Right atrium auricular region (tissue), 2 donors: Measurements from ENCODE around the gene NANOS3. TPM values are rescaled to one million over a fixed set of nuclear protein-coding genes. Genes with fewer than 3 reads are reported as not detected.

Source experiments
- DNase-seq: peaks from one replicate; pipeline ENCODE4 v3.0.0-alpha.2; 2019; ENCODE audit warnings: low spot score
- H3K27ac ChIP-seq, 2 donors: fragments of 200-600 bp; sonication (generic); 1 replicate in 1 of 2; 2 replicates in 1 of 2; pipeline ENCODE4 v1.5.1; 2016 to 2019
- H3K27me3 ChIP-seq, 2 donors: fragments of 200-600 bp; sonication (generic); one replicate each; pipeline versions ENCODE4 v1.5.1 to v1.6.0; 2017 to 2019
- H3K36me3 ChIP-seq: fragments of 200-600 bp; sonication (generic); one replicate; pipeline ENCODE4 v1.5.1; 2016
- H3K4me1 ChIP-seq, 2 donors: fragments of 200-600 bp; sonication (generic); one replicate each; pipeline versions ENCODE4 v1.5.1 to v1.6.0; 2017 to 2019
- H3K4me3 ChIP-seq, 2 donors: fragments of 200-600 bp; sonication (generic); 1 replicate in 1 of 2; 2 replicates in 1 of 2; pipeline ENCODE4 v1.5.1; 2017 to 2019; ENCODE audit warnings: mild to moderate bottlenecking in 1 of 2, moderate library complexity in 1 of 2
- H3K9me3 ChIP-seq, 2 donors: fragments of 200-600 bp; sonication (generic); one replicate each; pipeline ENCODE4 v1.5.1; 2019
- total RNA-seq, 2 donors: library from RNA; depleted of rRNA; stranded (reverse); fragments of >200 nt; gene quantifications; one replicate each; pipeline ENCODE4 v1.1.0, GENCODE V29; 2016
- TF ChIP-seq, protein P1 (sequence below), 2 donors: fragments of 200-600 bp; sonication (generic); IDR thresholded peaks; one replicate each; pipeline ENCODE4 v1.5.1; 2019; ENCODE audit warnings: antibody characterized with exemption in 2 of 2

The NANOS3 gene
- total RNA-seq, 2 donors from 2014 or later: not detected

DNA sequence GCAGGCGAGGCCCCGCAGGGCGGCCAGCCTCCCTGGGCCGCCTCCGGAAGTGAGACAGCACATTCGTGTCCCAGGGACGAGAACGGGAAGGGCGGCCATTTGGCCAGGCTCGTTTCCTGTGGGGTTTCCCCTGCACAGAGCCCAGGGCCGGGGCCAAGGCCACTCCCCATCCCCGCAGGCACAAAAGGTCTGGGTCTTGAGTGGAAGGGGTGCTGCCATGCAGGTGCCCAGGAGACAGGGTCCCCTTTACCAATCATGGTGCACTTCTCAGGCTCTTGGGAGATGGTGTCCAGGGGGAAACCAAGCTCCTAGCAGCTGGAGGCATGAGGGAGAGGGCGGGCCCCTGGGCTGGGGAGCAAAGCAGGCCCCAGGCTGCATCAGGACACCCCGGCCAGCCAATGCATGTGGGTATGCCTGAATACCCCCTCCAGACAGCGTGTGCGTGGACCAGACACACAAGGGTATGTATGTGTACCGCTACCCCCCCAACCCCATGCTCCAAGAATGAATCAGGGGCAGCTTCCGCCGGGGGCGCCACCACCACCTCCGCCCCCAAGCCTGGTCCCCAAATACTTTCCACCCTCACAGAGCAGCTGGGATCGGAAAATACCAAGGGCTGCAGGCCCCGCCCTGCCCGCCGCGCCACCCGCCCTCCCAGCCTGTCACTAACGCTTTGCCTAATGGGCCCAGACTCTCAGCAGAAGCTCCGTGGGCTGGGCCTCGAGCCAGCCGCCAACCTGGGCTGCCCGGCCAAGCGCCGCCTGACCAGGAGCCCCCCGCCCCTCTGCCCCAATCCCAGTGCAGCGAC lies 37.6 kb upstream of the NANOS3 start:
- Histone ChIP-seq H3K4me1 (peaks cover 0 to 83% of the 10 kb centered on the region in 2 donors), H3K27me3 (no peaks in the 10 kb centered on the region), H3K36me3 (peaks cover 45% of the 10 kb centered on the region), H3K9me3 (no peaks in the 10 kb centered on the region), H3K27ac (peak overlapping the region; percentile 98 to 100), H3K4me3 (peak overlapping the region; percentile 99 to 100)
- DNase-seq: peak; percentile 96
- TF ChIP-seq, protein P1, sequence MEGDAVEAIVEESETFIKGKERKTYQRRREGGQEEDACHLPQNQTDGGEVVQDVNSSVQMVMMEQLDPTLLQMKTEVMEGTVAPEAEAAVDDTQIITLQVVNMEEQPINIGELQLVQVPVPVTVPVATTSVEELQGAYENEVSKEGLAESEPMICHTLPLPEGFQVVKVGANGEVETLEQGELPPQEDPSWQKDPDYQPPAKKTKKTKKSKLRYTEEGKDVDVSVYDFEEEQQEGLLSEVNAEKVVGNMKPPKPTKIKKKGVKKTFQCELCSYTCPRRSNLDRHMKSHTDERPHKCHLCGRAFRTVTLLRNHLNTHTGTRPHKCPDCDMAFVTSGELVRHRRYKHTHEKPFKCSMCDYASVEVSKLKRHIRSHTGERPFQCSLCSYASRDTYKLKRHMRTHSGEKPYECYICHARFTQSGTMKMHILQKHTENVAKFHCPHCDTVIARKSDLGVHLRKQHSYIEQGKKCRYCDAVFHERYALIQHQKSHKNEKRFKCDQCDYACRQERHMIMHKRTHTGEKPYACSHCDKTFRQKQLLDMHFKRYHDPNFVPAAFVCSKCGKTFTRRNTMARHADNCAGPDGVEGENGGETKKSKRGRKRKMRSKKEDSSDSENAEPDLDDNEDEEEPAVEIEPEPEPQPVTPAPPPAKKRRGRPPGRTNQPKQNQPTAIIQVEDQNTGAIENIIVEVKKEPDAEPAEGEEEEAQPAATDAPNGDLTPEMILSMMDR (IDR thresholded peaks at IDR 0.05): peak in 1 of 2 donors; percentile 11

DNA sequence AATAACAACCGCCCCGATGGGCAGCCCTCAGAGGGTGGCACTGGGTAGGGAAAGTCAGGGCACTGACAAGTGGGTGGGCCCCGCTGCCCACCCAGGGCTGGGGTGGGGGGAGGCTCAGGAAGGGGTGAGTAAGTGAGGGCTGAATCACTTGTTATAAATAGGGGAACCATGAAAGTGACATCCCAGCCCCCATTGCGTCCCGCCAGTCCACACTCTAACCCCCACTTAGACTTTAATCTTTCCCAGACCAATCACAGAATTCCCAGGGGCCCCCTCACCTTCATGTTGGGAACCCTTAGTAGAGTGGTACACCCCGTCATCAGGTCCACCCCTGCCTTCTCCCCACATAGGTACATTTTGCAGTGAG lies 37.0 kb upstream of the NANOS3 start:
- Histone ChIP-seq H3K27ac (peak overlapping the region; percentile 98 to 100), H3K36me3 (peaks cover 39% of the 10 kb centered on the region), H3K4me1 (peaks cover 0 to 78% of the 10 kb centered on the region in 2 donors), H3K4me3 (peak overlapping the region; percentile 99 to 100), H3K27me3 (no peaks in the 10 kb centered on the region), H3K9me3 (no peaks in the 10 kb centered on the region)
- DNase-seq: no peak
- TF ChIP-seq, protein P1 (IDR thresholded peaks at IDR 0.05): no peak

DNA sequence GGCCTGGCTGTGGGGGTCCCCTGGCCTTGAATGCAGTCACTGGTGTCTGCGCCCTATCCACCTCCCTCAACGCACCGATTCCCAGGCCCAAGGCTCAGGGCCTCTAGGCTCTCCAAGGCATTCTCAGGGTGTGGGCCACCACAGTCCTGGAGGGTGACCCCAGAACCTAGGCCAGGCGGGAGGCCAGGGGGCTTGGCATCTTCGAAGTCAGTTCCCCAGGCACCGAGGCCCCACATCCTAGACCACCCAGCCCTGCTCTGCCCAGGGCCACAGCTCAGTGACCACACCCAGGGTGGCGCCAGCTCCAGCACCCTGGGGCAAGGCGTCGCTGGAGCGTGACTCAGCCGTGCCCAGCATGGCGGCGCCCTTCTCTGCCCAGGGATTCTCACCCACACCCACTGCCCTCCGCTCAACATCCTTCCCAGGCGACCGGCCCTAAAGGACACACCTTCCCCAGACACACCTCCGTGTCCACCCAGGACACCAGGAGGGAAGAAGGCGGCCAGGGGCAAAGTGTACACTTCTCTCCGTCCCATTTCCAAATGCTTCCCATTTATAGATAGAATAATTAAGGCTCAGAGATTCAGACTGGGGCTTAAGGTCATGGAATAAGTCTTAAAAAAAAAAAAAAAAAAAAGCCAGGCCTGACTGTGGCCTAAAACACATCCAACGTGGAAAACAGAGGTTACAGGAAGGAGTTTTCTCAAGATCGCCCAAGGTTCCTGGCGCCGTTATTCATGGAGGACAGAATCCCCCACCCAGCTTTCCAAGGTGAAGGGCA lies 36.4 kb upstream of the NANOS3 start:
- Histone ChIP-seq H3K9me3 (no peaks in the 10 kb centered on the region), H3K27ac (peak overlapping the region; percentile 98 to 100), H3K4me3 (peak overlapping the region; percentile 99 to 100), H3K27me3 (no peaks in the 10 kb centered on the region), H3K36me3 (peaks cover 33% of the 10 kb centered on the region), H3K4me1 (peaks cover 0 to 72% of the 10 kb centered on the region in 2 donors)
- TF ChIP-seq, protein P1 (IDR thresholded peaks at IDR 0.05): no peak
- DNase-seq: no peak

DNA sequence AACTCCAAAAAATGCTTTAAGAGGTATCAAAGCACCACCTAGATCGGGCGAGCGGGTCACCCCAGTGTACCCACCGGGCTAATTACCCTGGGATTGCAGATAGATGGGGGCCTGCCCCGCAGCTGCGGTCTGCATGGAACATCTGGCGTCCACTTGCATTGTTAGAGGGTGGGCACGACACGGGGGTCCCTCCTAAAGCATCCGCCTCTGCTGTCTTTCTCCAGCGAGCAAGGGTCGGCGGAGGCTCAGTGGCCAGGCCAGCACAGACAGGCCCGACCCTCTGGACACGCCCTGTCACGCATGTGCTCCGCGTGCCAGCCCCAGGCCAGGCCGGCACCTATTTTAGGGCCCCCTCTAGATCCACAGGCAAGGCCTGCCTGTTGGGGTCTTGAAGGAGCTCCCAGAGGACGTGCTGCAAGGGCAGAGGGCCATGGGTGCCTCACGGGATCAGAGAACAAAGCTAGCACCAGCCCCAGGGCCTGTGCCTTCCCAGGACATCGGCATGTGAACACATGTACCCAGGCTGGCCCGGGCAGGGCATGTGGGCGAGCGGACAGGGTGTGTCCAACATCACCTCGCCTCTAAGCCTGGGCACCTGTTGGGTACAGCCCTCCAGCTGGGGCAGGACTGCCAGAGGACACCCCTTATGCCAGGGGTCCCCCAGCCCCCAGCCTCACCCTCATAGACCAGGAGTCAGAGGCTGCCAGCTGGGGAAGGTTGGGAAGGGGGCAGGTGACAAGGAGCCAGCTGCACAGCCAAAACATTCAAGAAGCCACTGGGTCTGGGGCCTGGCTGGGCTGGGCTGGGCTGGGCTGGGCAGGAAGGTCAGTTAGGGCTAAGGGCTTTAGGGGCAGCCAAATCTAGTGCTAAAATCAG lies 35.6 kb upstream of the NANOS3 start:
- Histone ChIP-seq H3K27me3 (no peaks in the 10 kb centered on the region), H3K4me3 (peak overlapping the region; percentile 99 to 100), H3K9me3 (no peaks in the 10 kb centered on the region), H3K4me1 (peaks cover 0 to 71% of the 10 kb centered on the region in 2 donors), H3K27ac (peak overlapping the region; percentile 98 to 100), H3K36me3 (peaks cover 25% of the 10 kb centered on the region)
- TF ChIP-seq, protein P1 (IDR thresholded peaks at IDR 0.05): no peak
- no peak for DNase-seq

DNA sequence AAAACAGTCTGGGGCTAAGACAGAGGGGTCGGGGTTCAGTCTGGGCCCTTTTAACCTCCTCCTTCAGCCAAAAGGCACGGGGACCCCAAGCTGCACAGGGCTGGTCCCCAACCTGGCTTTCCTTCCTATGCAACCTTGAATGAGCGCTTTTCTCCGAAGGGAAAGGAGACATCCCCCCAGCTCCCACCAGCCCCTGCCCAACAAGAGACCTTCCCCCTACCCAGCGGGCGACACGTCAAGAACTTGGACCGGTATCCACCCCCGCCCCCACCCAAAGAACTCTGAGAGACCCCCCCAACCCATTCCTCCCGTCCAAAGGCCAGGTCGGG lies 35.0 kb upstream of the NANOS3 start:
- Histone ChIP-seq H3K9me3 (no peaks in the 10 kb centered on the region), H3K27me3 (no peaks in the 10 kb centered on the region), H3K4me1 (peaks cover 0 to 71% of the 10 kb centered on the region in 2 donors), H3K27ac (peak overlapping the region; percentile 98 to 100), H3K36me3 (peaks cover 20% of the 10 kb centered on the region), H3K4me3 (peak overlapping the region; percentile 99 to 100)
- TF ChIP-seq, protein P1 (IDR thresholded peaks at IDR 0.05): no peak
- DNase-seq: no peak
